ENCODE measurements around the gene CCDC182. TPM values are rescaled to one million over a fixed set of nuclear protein-coding genes. Genes with fewer than 3 reads are reported as not detected.

Gene CCDC182
- total RNA-seq, 2 experiments from 2014 or later = not detected

GRCh38 chr17:57747221-57748017, 2.3 kb upstream of the CCDC182 start:
- no peaks in the 10 kb centered on the region for H3K9me3 Mint-ChIP-seq
- H3K36me3 Mint-ChIP-seq = no peaks in the 10 kb centered on the region
- no peak overlapping the region for H3K27ac Mint-ChIP-seq
- H3K4me1 Mint-ChIP-seq = peaks cover 6% of the 10 kb centered on the region
- H3K4me3 Mint-ChIP-seq = no peak overlapping the region
- no peaks in the 10 kb centered on the region for H3K27me3 Mint-ChIP-seq
- DNase-seq = peak; percentile 21

GRCh38 chr17:57746221-57746620, 1.1 kb upstream of the CCDC182 start:
- no peak overlapping the region for H3K4me3 Mint-ChIP-seq
- H3K9me3 Mint-ChIP-seq = no peaks in the 10 kb centered on the region
- H3K36me3 Mint-ChIP-seq = no peaks in the 10 kb centered on the region
- no peak for DNase-seq
- no peaks in the 10 kb centered on the region for H3K27me3 Mint-ChIP-seq
- H3K4me1 Mint-ChIP-seq = peaks cover 6% of the 10 kb centered on the region
- no peak overlapping the region for H3K27ac Mint-ChIP-seq

- H3K27ac Mint-ChIP-seq = no peak overlapping the region
- H3K9me3 Mint-ChIP-seq = no peaks in the 10 kb centered on the region
- H3K36me3 Mint-ChIP-seq = no peaks in the 10 kb centered on the region
- H3K4me3 Mint-ChIP-seq = no peak overlapping the region
- no peak for DNase-seq
- no peaks in the 10 kb centered on the region for H3K27me3 Mint-ChIP-seq
- H3K4me1 Mint-ChIP-seq = peaks cover 5% of the 10 kb centered on the region
These were observed 616 bp downstream of the CCDC182 start for GRCh38 chr17:57744195-57745170.

GRCh38 chr17:57740235-57740528, 4.9 kb downstream of the CCDC182 start:
- DNase-seq = no peak
- Mint-ChIP-seq H3K4me3 (no peak overlapping the region), H3K27me3 (no peaks in the 10 kb centered on the region), H3K27ac (no peak overlapping the region), H3K4me1 (peaks cover 3% of the 10 kb centered on the region), H3K36me3 (no peaks in the 10 kb centered on the region), H3K9me3 (no peaks in the 10 kb centered on the region)

GRCh38 chr17:57739402-57740234, 5.5 kb downstream of the CCDC182 start:
- H3K4me3 Mint-ChIP-seq = no peak overlapping the region
- peak; percentile 14 for DNase-seq
- H3K9me3 Mint-ChIP-seq = no peaks in the 10 kb centered on the region
- H3K4me1 Mint-ChIP-seq = peaks cover 6% of the 10 kb centered on the region
- H3K27ac Mint-ChIP-seq = no peak overlapping the region
- no peaks in the 10 kb centered on the region for H3K27me3 Mint-ChIP-seq
- no peaks in the 10 kb centered on the region for H3K36me3 Mint-ChIP-seq

- H3K4me3 Mint-ChIP-seq = no peak overlapping the region
- no peaks in the 10 kb centered on the region for H3K9me3 Mint-ChIP-seq
- H3K4me1 Mint-ChIP-seq = peaks cover 6% of the 10 kb centered on the region
- H3K36me3 Mint-ChIP-seq = no peaks in the 10 kb centered on the region
- no peaks in the 10 kb centered on the region for H3K27me3 Mint-ChIP-seq
- no peak overlapping the region for H3K27ac Mint-ChIP-seq
- no peak for DNase-seq
These were observed 7.6 kb downstream of the CCDC182 start for GRCh38 chr17:57737450-57737849.

GRCh38 chr17:57735707-57736106, 9.4 kb downstream of the CCDC182 start:
- Mint-ChIP-seq H3K27ac (no peak overlapping the region), H3K36me3 (no peaks in the 10 kb centered on the region)

GRCh38 chr17:57735230-57735629, 9.9 kb downstream of the CCDC182 start:
- Mint-ChIP-seq H3K27ac (no peak overlapping the region), H3K27me3 (no peaks in the 10 kb centered on the region), H3K36me3 (no peaks in the 10 kb centered on the region)

More at GRCh38 chr17:57735707-57736106, 9.4 kb downstream of the CCDC182 start:
- Mint-ChIP-seq H3K27me3 (no peaks in the 10 kb centered on the region), H3K4me1 (peaks cover 6% of the 10 kb centered on the region), H3K9me3 (no peaks in the 10 kb centered on the region), H3K4me3 (no peak overlapping the region)
- no peak for DNase-seq

GRCh38 chr17:57733085-57733484, 12.0 kb downstream of the CCDC182 start:
- Mint-ChIP-seq H3K4me3 (no peak overlapping the region), H3K27me3 (no peaks in the 10 kb centered on the region), H3K9me3 (no peaks in the 10 kb centered on the region), H3K4me1 (peaks cover 3% of the 10 kb centered on the region), H3K27ac (no peak overlapping the region), H3K36me3 (no peaks in the 10 kb centered on the region)
- no peak for DNase-seq

More at GRCh38 chr17:57735230-57735629, 9.9 kb downstream of the CCDC182 start:
- no peak for DNase-seq
- no peaks in the 10 kb centered on the region for H3K9me3 Mint-ChIP-seq
- no peak overlapping the region for H3K4me3 Mint-ChIP-seq
- peaks cover 6% of the 10 kb centered on the region for H3K4me1 Mint-ChIP-seq

GRCh38 chr17:57732062-57732461, 13.0 kb downstream of the CCDC182 start:
- Mint-ChIP-seq H3K4me1 (peaks cover 3% of the 10 kb centered on the region), H3K27me3 (no peaks in the 10 kb centered on the region), H3K9me3 (no peaks in the 10 kb centered on the region), H3K27ac (no peak overlapping the region), H3K36me3 (no peaks in the 10 kb centered on the region), H3K4me3 (no peak overlapping the region)
- no peak for DNase-seq

- no peak overlapping the region for H3K4me3 Mint-ChIP-seq
- peaks cover 3% of the 10 kb centered on the region for H3K4me1 Mint-ChIP-seq
- no peaks in the 10 kb centered on the region for H3K36me3 Mint-ChIP-seq
- no peak for DNase-seq
- H3K27me3 Mint-ChIP-seq = no peaks in the 10 kb centered on the region
- no peaks in the 10 kb centered on the region for H3K9me3 Mint-ChIP-seq
- H3K27ac Mint-ChIP-seq = no peak overlapping the region
These were observed 14.9 kb downstream of the CCDC182 start for GRCh38 chr17:57730026-57730701.

GRCh38 chr17:57727630-57728175, 17.4 kb downstream of the CCDC182 start:
- H3K27ac Mint-ChIP-seq = no peak overlapping the region
- no peaks in the 10 kb centered on the region for H3K27me3 Mint-ChIP-seq
- no peaks in the 10 kb centered on the region for H3K36me3 Mint-ChIP-seq
- peaks cover 2% of the 10 kb centered on the region for H3K4me1 Mint-ChIP-seq
- DNase-seq = no peak
- no peaks in the 10 kb centered on the region for H3K9me3 Mint-ChIP-seq
- no peak overlapping the region for H3K4me3 Mint-ChIP-seq

- H3K4me3 Mint-ChIP-seq = no peak overlapping the region
- H3K36me3 Mint-ChIP-seq = no peaks in the 10 kb centered on the region
- DNase-seq = no peak
- H3K27ac Mint-ChIP-seq = no peak overlapping the region
- no peaks in the 10 kb centered on the region for H3K9me3 Mint-ChIP-seq
- peaks cover 2% of the 10 kb centered on the region for H3K4me1 Mint-ChIP-seq
- H3K27me3 Mint-ChIP-seq = no peaks in the 10 kb centered on the region
These were observed 18.3 kb downstream of the CCDC182 start for GRCh38 chr17:57726838-57727237.

- Mint-ChIP-seq H3K36me3 (no peaks in the 10 kb centered on the region), H3K9me3 (no peaks in the 10 kb centered on the region), H3K4me3 (no peak overlapping the region), H3K27ac (no peak overlapping the region), H3K27me3 (no peaks in the 10 kb centered on the region), H3K4me1 (peaks cover 2% of the 10 kb centered on the region)
- no peak for DNase-seq
These were observed 18.8 kb downstream of the CCDC182 start for GRCh38 chr17:57726213-57726790.

All from activated naive CD8-positive, alpha-beta T cell treated with anti-CD3 and anti-CD28 coated beads for 36 hours (primary cell).